Loucy (cell line): ENCODE measurements around the gene TGFBR3.

Experiments
- CTCF ChIP-seq: fragments of 200-600 bp; sonication (generic); conservative IDR thresholded peaks from 2 replicates; pipeline ENCODE4 v1.5.1; 2014; ENCODE audit warnings: mild to moderate bottlenecking, antibody characterized with exemption, low read length
- EZH2phosphoT487 ChIP-seq: fragments of 200-600 bp; IDR thresholded peaks from 2 replicates; pipeline ENCODE4 v1.6.1; 2018; ENCODE audit warnings: antibody characterized with exemption, mild to moderate bottlenecking, moderate library complexity, borderline replicate concordance

GRCh38 chr1:91701472-91701869, 184.5 kb downstream of the TGFBR3 start:
- TF ChIP-seq CTCF (no peak), EZH2phosphoT487 (no peak)
